HL-60 (cell line): ENCODE data around the gene S100A5.

ENCODE experiments used
- DNase-seq, 2 experiments: peaks; one replicate each; pipeline ENCODE4 v3.0.0-alpha.2; 2010 to 2020; ENCODE audit warnings: low read depth in 1 of 2, low spot score in 1 of 2
- H3K27ac ChIP-seq: fragments of 250-450 bp; sonication (Bioruptor Pico); replicated peaks from 2 replicates; pipeline ENCODE4 v1.5.1; 2020; ENCODE audit warnings: mild to moderate bottlenecking, moderate library complexity
- H3K27me3 ChIP-seq: fragments of 250-450 bp; sonication (Bioruptor Pico); 2 replicates; pipeline ENCODE4 v1.5.1; 2021; ENCODE audit warnings: mild to moderate bottlenecking, moderate library complexity; ENCODE audit not compliant: insufficient read depth, poor library complexity, severe bottlenecking
- H3K4me3 ChIP-seq: replicated peaks from 2 replicates; pipeline ENCODE4 v1.5.1; 2011; ENCODE audit warnings: mild to moderate bottlenecking, control low read depth, low read length; ENCODE audit not compliant: insufficient read depth
- CTCF ChIP-seq: IDR thresholded peaks from one replicate; pipeline ENCODE4 v1.5.1; 2011; ENCODE audit warnings: low read length, control low read depth, inconsistent platforms; ENCODE audit not compliant: insufficient read depth
- GABPA ChIP-seq: IDR thresholded peaks from 2 replicates; pipeline ENCODE4 v1.6.1; 2012; ENCODE audit warnings: low read depth
- POLR2AphosphoS5 ChIP-seq: IDR thresholded peaks from 2 replicates; pipeline ENCODE4 v1.6.1; 2012; ENCODE audit warnings: low read depth
- REST ChIP-seq: IDR thresholded peaks from 2 replicates; pipeline ENCODE4 v1.6.1; 2012; ENCODE audit warnings: low read depth; ENCODE audit not compliant: insufficient replicate concordance
- SPI1 ChIP-seq: IDR thresholded peaks from 2 replicates; pipeline ENCODE4 v1.6.1; 2012; ENCODE audit warnings: low read depth, mild to moderate bottlenecking, borderline replicate concordance

Gene S100A5

GRCh38 chr1:153495536-153495935, 45.2 kb downstream of the S100A5 start:
- no peak overlapping the region for H3K4me3 ChIP-seq
- TF ChIP-seq CTCF: no peak
- TF ChIP-seq SPI1: no peak
- TF ChIP-seq REST: no peak
- no peak for TF ChIP-seq GABPA
- TF ChIP-seq POLR2AphosphoS5: no peak
- H3K27ac ChIP-seq: no peak overlapping the region
- peaks cover 2% of the 10 kb centered on the region for H3K27me3 ChIP-seq
- no peak for DNase-seq

- H3K4me3 ChIP-seq: no peak overlapping the region
- no peak overlapping the region for H3K27ac ChIP-seq
- peaks cover 2% of the 10 kb centered on the region for H3K27me3 ChIP-seq
- peak; percentile 37 for TF ChIP-seq CTCF
- no peak for TF ChIP-seq SPI1
- peak in 1 of 2 experiments; percentile 78 for DNase-seq
Measured at GRCh38 chr1:153494976-153495535, 45.7 kb downstream of the S100A5 start.

- no peak for TF ChIP-seq POLR2AphosphoS5
- TF ChIP-seq SPI1: no peak
- no peak for TF ChIP-seq REST
- TF ChIP-seq CTCF: no peak
- TF ChIP-seq GABPA: no peak
- no peak overlapping the region for H3K27ac ChIP-seq
- no peak overlapping the region for H3K4me3 ChIP-seq
- H3K27me3 ChIP-seq: peaks cover under 1% of the 10 kb centered on the region
- no peak for DNase-seq
Measured at GRCh38 chr1:153493343-153493960, 47.3 kb downstream of the S100A5 start.
